ENCODE measurements around the gene CPA5.

Gene CPA5

GRCh38 chr7:130303127-130303526, 41.5 kb upstream of the CPA5 start:
- no peak overlapping the region for H3K4me3 ChIP-seq (ENCODE audit: low read length)
- H3K27ac ChIP-seq (ENCODE audit: low read length), result no peak overlapping the region
- H4K20me1 ChIP-seq (ENCODE audit: insufficient read depth, low read length), result no peaks in the 10 kb centered on the region
- no peaks in the 10 kb centered on the region for H3K79me2 ChIP-seq (ENCODE audit: low read length)
- no peaks in the 10 kb centered on the region for H3K4me1 ChIP-seq (ENCODE audit: low read length)
- no peak overlapping the region for H3K4me2 ChIP-seq (ENCODE audit: low read length)
- no peak overlapping the region for H2AFZ ChIP-seq (ENCODE audit: low read depth, low read length)
- H3K9me3 ChIP-seq (ENCODE audit: insufficient read depth, low read length), result no peaks in the 10 kb centered on the region
- TF ChIP-seq EZH2phosphoT487 (IDR thresholded peaks at IDR 0.05; ENCODE audit: low read depth), result no peak
- TF ChIP-seq, protein P1, sequence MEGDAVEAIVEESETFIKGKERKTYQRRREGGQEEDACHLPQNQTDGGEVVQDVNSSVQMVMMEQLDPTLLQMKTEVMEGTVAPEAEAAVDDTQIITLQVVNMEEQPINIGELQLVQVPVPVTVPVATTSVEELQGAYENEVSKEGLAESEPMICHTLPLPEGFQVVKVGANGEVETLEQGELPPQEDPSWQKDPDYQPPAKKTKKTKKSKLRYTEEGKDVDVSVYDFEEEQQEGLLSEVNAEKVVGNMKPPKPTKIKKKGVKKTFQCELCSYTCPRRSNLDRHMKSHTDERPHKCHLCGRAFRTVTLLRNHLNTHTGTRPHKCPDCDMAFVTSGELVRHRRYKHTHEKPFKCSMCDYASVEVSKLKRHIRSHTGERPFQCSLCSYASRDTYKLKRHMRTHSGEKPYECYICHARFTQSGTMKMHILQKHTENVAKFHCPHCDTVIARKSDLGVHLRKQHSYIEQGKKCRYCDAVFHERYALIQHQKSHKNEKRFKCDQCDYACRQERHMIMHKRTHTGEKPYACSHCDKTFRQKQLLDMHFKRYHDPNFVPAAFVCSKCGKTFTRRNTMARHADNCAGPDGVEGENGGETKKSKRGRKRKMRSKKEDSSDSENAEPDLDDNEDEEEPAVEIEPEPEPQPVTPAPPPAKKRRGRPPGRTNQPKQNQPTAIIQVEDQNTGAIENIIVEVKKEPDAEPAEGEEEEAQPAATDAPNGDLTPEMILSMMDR (IDR thresholded peaks at IDR 0.05; ENCODE audit: low read depth, low read length), result no peak
- H3K9ac ChIP-seq (ENCODE audit: low read length), result no peak overlapping the region
- peaks cover 42% of the 10 kb centered on the region for H3K27me3 ChIP-seq (ENCODE audit: low read depth, low read length)
- no peaks in the 10 kb centered on the region for H3K36me3 ChIP-seq (replicated peaks; ENCODE audit: low read depth, low read length)

DNA sequence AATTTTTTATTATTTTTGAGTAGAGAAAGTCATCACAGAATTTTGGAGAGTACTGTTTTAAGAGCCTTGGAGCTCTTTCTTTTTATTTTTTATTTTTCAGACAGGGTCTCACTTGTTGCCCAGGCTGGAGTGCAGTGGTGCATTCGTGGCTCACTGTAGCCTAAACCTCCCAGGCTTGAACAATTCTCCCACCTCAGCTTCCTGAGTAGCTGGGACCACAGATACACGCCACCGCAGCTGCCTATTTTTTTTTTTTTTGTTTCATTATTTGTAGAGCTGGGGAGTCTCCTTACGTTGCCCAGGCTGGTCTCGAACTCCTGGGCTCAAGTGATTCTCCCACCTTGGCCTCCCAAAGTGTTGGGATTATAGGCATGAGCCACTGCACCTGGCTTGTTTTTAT, 41.1 kb upstream of the CPA5 start:
- no peak overlapping the region for H2AFZ ChIP-seq (ENCODE audit: low read depth, low read length)
- H3K4me1 ChIP-seq (ENCODE audit: low read length), result no peaks in the 10 kb centered on the region
- no peaks in the 10 kb centered on the region for H4K20me1 ChIP-seq (ENCODE audit: insufficient read depth, low read length)
- no peak overlapping the region for H3K9ac ChIP-seq (ENCODE audit: low read length)
- no peak overlapping the region for H3K27ac ChIP-seq (ENCODE audit: low read length)
- no peaks in the 10 kb centered on the region for H3K79me2 ChIP-seq (ENCODE audit: low read length)
- peaks cover 45% of the 10 kb centered on the region for H3K27me3 ChIP-seq (ENCODE audit: low read depth, low read length)
- no peaks in the 10 kb centered on the region for H3K9me3 ChIP-seq (ENCODE audit: insufficient read depth, low read length)
- no peaks in the 10 kb centered on the region for H3K36me3 ChIP-seq (replicated peaks; ENCODE audit: low read depth, low read length)
- TF ChIP-seq EZH2phosphoT487 (IDR thresholded peaks at IDR 0.05; ENCODE audit: low read depth), result no peak
- TF ChIP-seq, protein P1 (IDR thresholded peaks at IDR 0.05; ENCODE audit: low read depth, low read length), result no peak
- no peak overlapping the region for H3K4me3 ChIP-seq (ENCODE audit: low read length)
- no peak overlapping the region for H3K4me2 ChIP-seq (ENCODE audit: low read length)

DNA sequence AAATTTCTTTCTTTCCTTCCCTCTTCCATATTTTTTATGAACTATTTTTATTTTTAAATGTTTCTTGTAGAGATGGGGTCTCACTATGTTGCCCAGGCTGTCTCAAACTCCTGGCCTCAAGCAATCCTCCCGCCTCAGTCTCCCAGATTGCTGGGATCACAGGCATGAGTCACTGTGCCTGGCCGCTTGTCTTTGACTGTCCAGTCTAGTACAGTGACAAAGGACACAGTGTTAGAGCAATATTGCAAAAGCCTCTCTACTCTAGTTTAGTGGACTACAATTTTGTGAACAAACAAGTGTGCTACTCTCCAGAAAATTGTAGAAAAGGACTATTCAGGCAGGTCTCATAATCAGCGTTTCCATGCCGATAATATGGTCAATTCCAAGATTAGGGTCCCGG, 40.6 kb upstream of the CPA5 start:
- H3K9me3 ChIP-seq (ENCODE audit: insufficient read depth, low read length), result no peaks in the 10 kb centered on the region
- no peak for TF ChIP-seq EZH2phosphoT487 (IDR thresholded peaks at IDR 0.05; ENCODE audit: low read depth)
- TF ChIP-seq, protein P1 (IDR thresholded peaks at IDR 0.05; ENCODE audit: low read depth, low read length), result no peak
- H3K4me1 ChIP-seq (ENCODE audit: low read length), result no peaks in the 10 kb centered on the region
- no peaks in the 10 kb centered on the region for H4K20me1 ChIP-seq (ENCODE audit: insufficient read depth, low read length)
- no peak overlapping the region for H3K27ac ChIP-seq (ENCODE audit: low read length)
- no peak overlapping the region for H2AFZ ChIP-seq (ENCODE audit: low read depth, low read length)
- peaks cover 45% of the 10 kb centered on the region for H3K27me3 ChIP-seq (ENCODE audit: low read depth, low read length)
- H3K79me2 ChIP-seq (ENCODE audit: low read length), result no peaks in the 10 kb centered on the region
- H3K4me3 ChIP-seq (ENCODE audit: low read length), result no peak overlapping the region
- no peak overlapping the region for H3K4me2 ChIP-seq (ENCODE audit: low read length)
- H3K9ac ChIP-seq (ENCODE audit: low read length), result no peak overlapping the region
- H3K36me3 ChIP-seq (replicated peaks; ENCODE audit: low read depth, low read length), result no peaks in the 10 kb centered on the region

DNA sequence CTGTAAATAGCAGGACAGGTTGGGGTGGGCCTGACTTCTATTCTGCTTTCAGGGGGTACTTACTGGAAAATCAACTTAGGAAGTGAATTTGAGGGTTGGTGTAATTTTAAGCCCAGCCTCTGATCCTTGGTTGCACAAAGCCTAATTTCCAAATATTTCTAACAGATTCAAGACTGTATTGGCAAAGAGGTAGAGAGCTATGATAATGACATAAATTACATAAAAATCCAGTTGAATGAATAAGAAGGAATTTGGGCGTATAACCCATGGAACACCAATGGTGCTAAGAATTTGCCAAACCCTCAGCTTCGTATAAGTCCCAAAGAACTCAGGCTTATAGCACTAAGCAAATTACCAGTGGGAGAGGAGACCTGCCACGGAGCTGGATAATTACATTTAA, 39.7 kb upstream of the CPA5 start:
- Histone ChIP-seq H3K79me2 (ENCODE audit: low read length) (no peaks in the 10 kb centered on the region), H3K4me3 (ENCODE audit: low read length) (no peak overlapping the region), H3K9ac (ENCODE audit: low read length) (no peak overlapping the region), H3K36me3 (replicated peaks; ENCODE audit: low read depth, low read length) (no peaks in the 10 kb centered on the region), H3K4me2 (ENCODE audit: low read length) (no peak overlapping the region), H3K27me3 (ENCODE audit: low read depth, low read length) (peaks cover 48% of the 10 kb centered on the region), H3K27ac (ENCODE audit: low read length) (no peak overlapping the region), H4K20me1 (ENCODE audit: insufficient read depth, low read length) (no peaks in the 10 kb centered on the region), H3K9me3 (ENCODE audit: insufficient read depth, low read length) (no peaks in the 10 kb centered on the region), H3K4me1 (ENCODE audit: low read length) (peaks cover 5% of the 10 kb centered on the region), H2AFZ (ENCODE audit: low read depth, low read length) (no peak overlapping the region)
- TF ChIP-seq EZH2phosphoT487 (IDR thresholded peaks at IDR 0.05; ENCODE audit: low read depth), result no peak
- TF ChIP-seq, protein P1 (IDR thresholded peaks at IDR 0.05; ENCODE audit: low read depth, low read length), result no peak
